ENCODE results near the gene LCMT1.

The LCMT1 gene

GRCh38 chr16:25213709-25214397 is 102.3 kb downstream of the LCMT1 start:
- no peak for DNase-seq
- Mint-ChIP-seq H3K4me3 (no peak overlapping the region), H3K27ac (no peak overlapping the region), H3K36me3 (ENCODE audit: low read depth) (no peaks in the 10 kb centered on the region), H3K9me3 (no peaks in the 10 kb centered on the region), H3K27me3 (ENCODE audit: low read depth, poor library complexity) (peaks cover 20% of the 10 kb centered on the region), H3K4me1 (no peaks in the 10 kb centered on the region)
- TF ChIP-seq CTCF (IDR thresholded peaks at IDR 0.05): no peak

- Mint-ChIP-seq H3K27ac (no peak overlapping the region), H3K4me1 (no peaks in the 10 kb centered on the region), H3K36me3 (ENCODE audit: low read depth) (no peaks in the 10 kb centered on the region), H3K27me3 (ENCODE audit: low read depth, poor library complexity) (peaks cover 20% of the 10 kb centered on the region), H3K9me3 (no peaks in the 10 kb centered on the region), H3K4me3 (no peak overlapping the region)
- DNase-seq: no peak
- no peak for TF ChIP-seq CTCF (IDR thresholded peaks at IDR 0.05)
Measured at GRCh38 chr16:25217112-25217511, 105.6 kb downstream of the LCMT1 start.

GRCh38 chr16:25217921-25218320 is 106.4 kb downstream of the LCMT1 start:
- Mint-ChIP-seq H3K9me3 (no peaks in the 10 kb centered on the region), H3K4me1 (no peaks in the 10 kb centered on the region), H3K4me3 (no peak overlapping the region), H3K27me3 (ENCODE audit: low read depth, poor library complexity) (peaks cover 14% of the 10 kb centered on the region), H3K36me3 (ENCODE audit: low read depth) (no peaks in the 10 kb centered on the region), H3K27ac (no peak overlapping the region)
- no peak for TF ChIP-seq CTCF (IDR thresholded peaks at IDR 0.05)
- DNase-seq: no peak

- Mint-ChIP-seq H3K4me1 (no peaks in the 10 kb centered on the region), H3K27me3 (ENCODE audit: low read depth, poor library complexity) (peaks cover 14% of the 10 kb centered on the region), H3K36me3 (ENCODE audit: low read depth) (no peaks in the 10 kb centered on the region), H3K27ac (no peak overlapping the region), H3K4me3 (no peak overlapping the region), H3K9me3 (no peaks in the 10 kb centered on the region)
- TF ChIP-seq CTCF (IDR thresholded peaks at IDR 0.05): no peak
- no peak for DNase-seq
Measured at GRCh38 chr16:25219070-25219737, 107.7 kb downstream of the LCMT1 start.

GRCh38 chr16:25222959-25223358 is 111.4 kb downstream of the LCMT1 start:
- TF ChIP-seq CTCF (IDR thresholded peaks at IDR 0.05): no peak
- peaks cover 5% of the 10 kb centered on the region for H3K27me3 Mint-ChIP-seq (ENCODE audit: low read depth, poor library complexity)
- no peaks in the 10 kb centered on the region for H3K9me3 Mint-ChIP-seq
- H3K27ac Mint-ChIP-seq: no peak overlapping the region
- H3K4me1 Mint-ChIP-seq: no peaks in the 10 kb centered on the region
- H3K36me3 Mint-ChIP-seq (ENCODE audit: low read depth): no peaks in the 10 kb centered on the region
- H3K4me3 Mint-ChIP-seq: no peak overlapping the region
- DNase-seq: no peak

GRCh38 chr16:25223964-25224363 is 112.4 kb downstream of the LCMT1 start:
- Mint-ChIP-seq H3K27me3 (ENCODE audit: low read depth, poor library complexity) (no peaks in the 10 kb centered on the region), H3K27ac (no peak overlapping the region), H3K4me3 (no peak overlapping the region), H3K9me3 (no peaks in the 10 kb centered on the region), H3K4me1 (no peaks in the 10 kb centered on the region), H3K36me3 (ENCODE audit: low read depth) (no peaks in the 10 kb centered on the region)
- no peak for TF ChIP-seq CTCF (IDR thresholded peaks at IDR 0.05)
- no peak for DNase-seq

Measured in nephron progenitor cell (in vitro differentiated cells).